GM12872 (cell line): Measurements from ENCODE around the gene AMMECR1L.

ENCODE experiments used
- CTCF ChIP-seq: IDR thresholded peaks from 3 replicates; pipeline ENCODE4 v1.5.1; 2011; ENCODE audit warnings: low read depth, mild to moderate bottlenecking, low read length, moderate library complexity; ENCODE audit not compliant: insufficient read depth

Gene AMMECR1L

GRCh38 chr2:127911737-127912136, 26.0 kb upstream of the AMMECR1L start:
- TF ChIP-seq CTCF = no peak

- TF ChIP-seq CTCF = no peak
Observed at GRCh38 chr2:127910415-127910814, 24.7 kb upstream of the AMMECR1L start.

- TF ChIP-seq CTCF = 0 out of 3 replicates have a peak, but pooled peaks have one; percentile 8
Observed at GRCh38 chr2:127909019-127909418, 23.3 kb upstream of the AMMECR1L start.

GRCh38 chr2:127906206-127906926, 20.6 kb upstream of the AMMECR1L start:
- TF ChIP-seq CTCF = no peak

- no peak for TF ChIP-seq CTCF
Observed at GRCh38 chr2:127901339-127902056, 15.7 kb upstream of the AMMECR1L start.

- no peak for TF ChIP-seq CTCF
Observed at GRCh38 chr2:127897531-127898211, 11.9 kb upstream of the AMMECR1L start.

GRCh38 chr2:127893494-127893893, 7.7 kb upstream of the AMMECR1L start:
- no peak for TF ChIP-seq CTCF
